GM19193 (cell line): Measurements from ENCODE around the gene ADIG.

ENCODE experiments used
- POLR2A ChIP-seq: IDR thresholded peaks from 4 replicates; pipeline ENCODE4 v1.6.1; 2011; ENCODE audit not compliant: insufficient read depth, insufficient read length; ENCODE audit errors: extremely low read depth

ADIG gene

GRCh38 chr20:38581013-38581412 lies at the start of gene ADIG:
Gene ADIG, plus strand, starts transcription at chr20:38581197. Its CDS starts 54 bp downstream, at chr20:38581251.
- no peak for TF ChIP-seq POLR2A

- no peak for TF ChIP-seq POLR2A
Measured at GRCh38 chr20:38534756-38535155, 46.2 kb upstream of the ADIG start.

- no peak for TF ChIP-seq POLR2A
Measured at GRCh38 chr20:38536310-38536709, 44.7 kb upstream of the ADIG start.

GRCh38 chr20:38537176-38537575 lies 43.8 kb upstream of the ADIG start:
- no peak for TF ChIP-seq POLR2A

GRCh38 chr20:38538789-38539188 lies 42.2 kb upstream of the ADIG start:
- no peak for TF ChIP-seq POLR2A

- no peak for TF ChIP-seq POLR2A
Measured at GRCh38 chr20:38543014-38543906, 37.7 kb upstream of the ADIG start.

- TF ChIP-seq POLR2A = no peak
Measured at GRCh38 chr20:38545771-38546170, 35.2 kb upstream of the ADIG start.

- TF ChIP-seq POLR2A = no peak
Measured at GRCh38 chr20:38547288-38548085, 33.5 kb upstream of the ADIG start.

GRCh38 chr20:38548356-38549083 lies 32.5 kb upstream of the ADIG start:
- no peak for TF ChIP-seq POLR2A

GRCh38 chr20:38550274-38550673 lies 30.7 kb upstream of the ADIG start:
- TF ChIP-seq POLR2A = no peak

GRCh38 chr20:38551056-38551626 lies 29.9 kb upstream of the ADIG start:
- no peak for TF ChIP-seq POLR2A

GRCh38 chr20:38554986-38555385 lies 26.0 kb upstream of the ADIG start:
- TF ChIP-seq POLR2A = no peak

- TF ChIP-seq POLR2A = no peak
Measured at GRCh38 chr20:38555395-38555794, 25.6 kb upstream of the ADIG start.

DNA sequence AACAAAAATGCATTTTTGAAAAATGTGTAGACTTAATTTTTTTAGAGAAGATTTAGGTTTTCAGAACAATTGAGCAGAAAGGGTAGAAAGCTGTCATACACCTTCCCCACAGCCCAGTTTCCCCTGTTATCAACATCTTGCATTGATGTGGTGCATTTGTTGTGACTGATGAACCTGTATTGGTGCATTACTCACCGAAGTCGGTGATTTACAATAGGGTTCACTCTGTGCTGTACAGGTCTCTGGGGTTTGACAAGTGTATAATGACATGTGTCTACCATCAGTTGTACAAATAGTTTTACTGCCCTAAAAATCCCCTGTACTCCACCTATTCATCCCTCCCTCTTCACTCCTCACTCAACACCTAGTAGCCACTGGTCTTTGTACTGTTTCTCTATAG lies 23.8 kb upstream of the ADIG start:
- TF ChIP-seq POLR2A = no peak
